Medulla oblongata (tissue), 1 donor: ENCODE measurements around the gene MYBBP1A.

Experiments
- DNase-seq: peaks from one replicate; pipeline ENCODE4 v3.0.0-alpha.2; 2015; ENCODE audit errors: extremely low spot score

MYBBP1A gene

GRCh38 chr17:4503283-4504025, 51.7 kb downstream of the MYBBP1A start:
- no peak for DNase-seq

- no peak for DNase-seq
These were observed 52.6 kb downstream of the MYBBP1A start for GRCh38 chr17:4502466-4503154.

GRCh38 chr17:4501295-4501949, 53.8 kb downstream of the MYBBP1A start:
- DNase-seq = no peak

DNA sequence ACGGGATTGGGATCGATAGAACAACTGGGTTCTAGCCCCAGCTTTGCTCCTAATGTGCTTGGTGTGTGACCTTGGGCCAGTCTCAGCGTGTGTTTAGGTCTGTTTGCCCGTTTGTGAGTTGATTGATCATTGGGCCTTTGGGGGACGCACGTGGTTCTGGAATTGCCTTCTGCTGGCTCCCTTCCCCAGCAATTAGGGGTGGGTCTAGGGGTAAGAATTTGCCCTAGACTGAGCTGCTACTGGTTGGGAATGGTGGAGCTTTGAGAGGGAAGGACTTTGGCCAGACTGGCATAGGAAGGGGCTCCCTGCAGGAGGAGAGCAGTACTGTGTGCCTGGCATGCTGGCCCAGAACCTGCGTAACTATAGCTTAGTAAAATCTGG, 55.0 kb downstream of the MYBBP1A start:
- DNase-seq = no peak

GRCh38 chr17:4499431-4500190, 55.6 kb downstream of the MYBBP1A start:
- DNase-seq = peak; percentile 66

GRCh38 chr17:4498461-4499397, 56.5 kb downstream of the MYBBP1A start, which contains the start of gene SPNS2:
TSS of gene SPNS2 (plus strand) at chr17:4498881. CDS start at chr17:4499048, 167 bp downstream.
- peak; percentile 81 for DNase-seq

GRCh38 chr17:4497101-4497824, 57.9 kb downstream of the MYBBP1A start:
- DNase-seq = no peak

GRCh38 chr17:4492721-4493561, 62.2 kb downstream of the MYBBP1A start:
- DNase-seq = peak; percentile 35

DNA sequence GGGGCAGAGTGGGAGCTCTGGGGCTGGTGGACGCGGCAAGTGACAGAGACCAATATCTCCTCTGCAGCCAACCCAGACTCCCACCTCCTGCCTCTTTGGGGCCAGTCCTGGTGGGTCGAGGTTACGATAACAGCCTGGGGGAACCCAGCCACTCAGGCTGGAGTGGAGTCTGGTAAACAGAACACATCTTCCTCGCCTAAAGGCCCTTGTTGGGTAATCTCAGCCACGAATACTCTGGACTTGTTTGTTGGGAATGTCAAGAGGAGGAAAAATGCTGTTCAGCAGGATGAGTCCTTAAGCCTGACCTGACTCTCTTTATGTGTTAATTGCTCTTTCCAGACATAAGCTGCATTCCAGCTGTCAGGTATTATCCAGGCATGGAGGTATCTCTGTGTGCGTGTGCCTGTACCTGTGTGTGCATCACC, 64.5 kb downstream of the MYBBP1A start:
- DNase-seq = no peak

DNA sequence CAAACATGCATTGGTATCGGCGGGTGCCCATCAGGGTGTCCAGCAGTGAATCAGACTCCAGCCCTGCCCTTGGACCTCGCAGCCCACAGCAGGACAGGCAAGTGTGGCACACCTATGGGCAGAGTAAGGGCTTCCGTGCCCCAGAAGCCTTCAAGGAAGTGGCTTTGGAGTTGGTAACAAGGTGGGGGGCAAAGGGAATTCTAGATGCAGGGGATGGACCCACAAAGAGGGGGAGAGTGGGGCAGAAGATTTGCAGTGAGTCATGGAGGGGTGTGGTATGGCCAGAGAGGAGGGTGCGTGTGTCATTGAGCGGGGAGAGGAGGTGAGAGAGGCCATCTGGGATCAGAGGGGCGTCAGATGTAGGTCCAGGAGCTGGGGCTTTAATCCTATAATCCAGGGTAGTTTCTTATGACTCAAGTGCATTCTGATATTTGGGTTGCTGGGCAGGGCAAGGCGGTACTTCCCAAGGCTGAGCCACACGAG, 65.0 kb downstream of the MYBBP1A start:
- no peak for DNase-seq

DNA sequence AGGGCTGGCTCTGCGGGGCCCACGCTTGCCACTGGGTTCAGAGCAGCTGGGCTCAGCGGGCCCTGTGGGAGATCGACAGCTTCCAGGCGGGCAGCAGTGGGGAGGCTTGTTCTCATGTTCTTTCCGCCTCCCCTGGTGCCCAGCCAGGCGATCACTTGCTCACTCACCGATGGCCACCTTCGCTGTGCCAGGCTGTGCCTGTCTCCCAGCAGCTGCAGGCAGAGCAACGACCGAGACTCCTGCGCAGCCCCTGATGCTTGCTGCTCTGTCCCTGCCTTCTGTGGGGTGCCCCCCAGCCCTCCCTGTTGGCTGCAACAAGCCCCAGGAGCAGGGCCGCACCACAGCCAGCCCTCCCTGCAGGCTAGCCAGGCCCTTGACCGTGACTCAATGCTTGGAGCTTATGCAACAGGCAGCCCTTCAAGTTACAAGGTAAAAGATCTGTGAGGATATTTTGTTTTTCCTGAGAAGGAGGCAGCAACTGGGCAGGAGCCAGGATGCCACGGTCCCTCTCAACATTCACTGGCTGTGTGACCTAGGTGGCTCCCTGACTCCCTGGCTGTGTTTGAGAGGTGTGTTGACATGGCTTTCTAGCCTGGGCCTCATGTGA, 66.1 kb downstream of the MYBBP1A start:
- no peak for DNase-seq
